Measurements from ENCODE around the gene GADD45G.

GRCh38 chr9:89596937-89597555, 7.8 kb upstream of the GADD45G start:
- no peak for TF ChIP-seq ARNTL (CRISPR knock-in tag; IDR thresholded peaks at IDR 0.05; ENCODE audit: borderline replicate concordance, low read depth)
- no peak for TF ChIP-seq RARB (CRISPR knock-in tag; IDR thresholded peaks at IDR 0.05)
- no peak for TF ChIP-seq PATZ1 (CRISPR knock-in tag; IDR thresholded peaks at IDR 0.05; ENCODE audit: borderline replicate concordance)
- no peak for TF ChIP-seq ZFP30 (CRISPR knock-in tag; IDR thresholded peaks at IDR 0.05)
- no peak for TF ChIP-seq POU6F1 (CRISPR knock-in tag; IDR thresholded peaks at IDR 0.05; ENCODE audit: borderline replicate concordance, low read depth)
- TF ChIP-seq TCF4 (CRISPR knock-in tag; IDR thresholded peaks at IDR 0.05; ENCODE audit: borderline replicate concordance) = no peak
- no peak for TF ChIP-seq ISL1 (CRISPR knock-in tag; IDR thresholded peaks at IDR 0.05)
- TF ChIP-seq ZC3H10 (CRISPR knock-in tag; IDR thresholded peaks at IDR 0.05) = no peak
- no peak for TF ChIP-seq ZFP3 (CRISPR knock-in tag; IDR thresholded peaks at IDR 0.05)
- TF ChIP-seq TOX (CRISPR knock-in tag; IDR thresholded peaks at IDR 0.05; ENCODE audit: borderline replicate concordance) = no peak
- TF ChIP-seq CSDC2 (CRISPR knock-in tag; IDR thresholded peaks at IDR 0.05) = no peak

Measured in SK-N-SH treated with all-trans-retinoic acid at 6 μM for 48 hours (cell line).